GM21576 (cell line): ENCODE measurements around the gene RAPGEF2.

Experiments used
- ATAC-seq: cut with Tn5 transposase; IDR thresholded peaks from one replicate; pipeline ENCODE4 v1.9.1; 2021; ENCODE audit warnings: mild to moderate bottlenecking, moderate library complexity; ENCODE audit not compliant: unreplicated experiment

RAPGEF2 gene

DNA sequence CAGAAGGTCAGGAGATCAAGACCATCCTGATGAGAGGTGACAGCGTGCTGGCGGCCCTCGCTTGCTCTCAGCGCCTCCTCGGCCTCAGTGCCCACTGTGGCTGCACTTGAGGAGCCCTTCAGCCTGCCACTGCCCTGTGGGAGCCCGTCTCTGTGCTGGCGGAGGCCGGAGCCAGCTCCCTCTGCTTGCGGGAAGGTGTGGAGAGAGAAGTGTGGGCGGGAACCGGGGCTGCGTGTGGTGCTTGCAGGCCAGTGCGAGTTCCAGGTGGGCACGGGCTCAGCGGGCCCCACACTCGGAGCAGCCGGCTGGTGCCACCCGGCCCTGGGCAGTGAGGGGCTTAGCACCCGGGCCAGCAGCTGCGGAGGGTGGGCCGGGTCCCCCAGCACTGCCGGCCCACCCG lies 286.9 kb downstream of the RAPGEF2 start:
- no peak for ATAC-seq

- no peak for ATAC-seq
Measured at GRCh38 chr4:159390648-159391047, 287.8 kb downstream of the RAPGEF2 start.

GRCh38 chr4:159395693-159396092 lies 292.8 kb downstream of the RAPGEF2 start:
- no peak for ATAC-seq

DNA sequence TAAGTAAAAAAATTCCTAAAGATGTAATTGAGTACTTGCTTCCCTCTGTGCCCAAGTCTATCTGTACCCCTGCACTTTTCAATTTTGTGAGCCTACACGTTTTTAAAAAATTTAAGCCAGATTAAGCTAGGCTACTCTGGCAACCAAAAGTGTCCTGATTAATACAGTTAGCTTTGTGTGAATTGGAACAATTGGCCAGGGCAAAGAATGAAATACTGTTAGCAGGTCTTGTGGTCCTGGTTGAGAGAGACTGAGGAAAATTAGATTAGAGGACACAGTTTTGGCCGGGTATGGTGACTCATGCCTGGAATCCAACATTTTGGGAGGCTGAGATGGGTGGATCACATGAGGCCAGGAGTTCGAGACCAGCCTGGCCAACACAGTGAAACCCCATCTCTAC lies 293.3 kb downstream of the RAPGEF2 start:
- ATAC-seq, result no peak

DNA sequence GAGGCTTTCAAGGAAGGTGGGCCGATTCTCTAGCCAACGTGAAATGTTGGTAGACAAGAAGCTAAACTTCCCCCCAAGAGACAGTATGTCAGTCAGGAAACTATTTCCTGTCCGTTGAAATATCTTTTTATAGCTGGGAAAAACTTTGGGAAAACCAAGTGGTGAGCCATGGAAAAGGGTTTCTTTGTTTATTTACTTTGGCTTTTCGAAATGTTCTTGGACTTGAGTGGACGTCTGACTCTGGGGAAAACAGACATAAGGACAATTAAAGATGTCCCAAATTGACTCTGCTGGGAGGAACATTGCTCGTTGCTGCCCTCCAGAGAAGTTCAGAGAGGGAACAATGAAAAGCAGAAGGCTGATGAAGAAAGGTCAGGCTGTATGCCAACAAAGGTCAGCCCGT lies 295.4 kb downstream of the RAPGEF2 start:
- no peak for ATAC-seq

GRCh38 chr4:159400558-159401225 lies 297.8 kb downstream of the RAPGEF2 start:
- no peak for ATAC-seq

GRCh38 chr4:159401226-159401712 lies 298.4 kb downstream of the RAPGEF2 start:
- no peak for ATAC-seq

DNA sequence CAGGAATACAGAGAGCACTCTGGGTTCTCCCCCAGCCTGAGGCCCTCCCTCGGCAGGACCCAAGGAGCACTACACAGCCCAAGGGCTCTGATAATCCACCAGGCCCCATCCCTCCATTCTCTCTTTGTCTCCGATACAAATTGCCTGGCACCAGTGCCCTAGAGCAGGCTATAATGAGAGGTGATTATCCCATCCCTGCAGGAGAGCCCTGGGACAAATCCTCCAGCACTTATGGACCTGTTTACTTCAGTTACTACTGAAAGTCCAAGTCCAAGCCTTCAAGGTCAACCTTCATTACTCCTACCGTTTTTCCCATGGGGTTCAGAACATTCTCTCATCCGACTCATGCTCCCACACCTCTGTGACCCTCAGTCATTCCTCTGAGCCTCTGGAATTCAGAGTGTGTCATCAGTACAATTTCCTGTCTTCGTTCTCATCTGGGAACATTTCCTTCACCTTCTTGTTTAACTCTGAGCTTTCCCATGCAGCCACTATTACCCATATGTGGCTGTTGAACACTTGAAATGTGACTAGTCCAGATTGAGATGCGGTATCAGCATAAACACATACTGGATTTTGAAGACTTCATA lies 299.0 kb downstream of the RAPGEF2 start:
- no peak for ATAC-seq
